Measurements from ENCODE around the gene TUBB8B. TPM values are rescaled to one million over a fixed set of nuclear protein-coding genes. Genes with fewer than 3 reads are reported as not detected.
"Not testable (repeated sequence)": the region's sequence is repeated elsewhere in the genome, so short reads cannot be mapped to it uniquely, and the experiment has no call there.

TUBB8B gene
- 1 to 10 TPM in 1 of 4 donors, under 1 TPM in 3; 0.52 to 1.4 (median 0.80) TPM for polyA plus RNA-seq (ENCODE audit: insufficient read length in 4 of 4)

GRCh38 chr18:49176-49665, at the start of gene TUBB8B:
TSS of gene TUBB8B (minus strand) at chr18:49615. CDS start at chr18:49557, 58 bp downstream.
- DNase-seq (ENCODE audit: low read depth in 4 of 4, low spot score in 2 of 4), result not testable (repeated sequence)

- DNase-seq (ENCODE audit: low read depth in 4 of 4, low spot score in 2 of 4), result not testable (repeated sequence)
Observed at GRCh38 chr18:97252-97914, 48.0 kb upstream of the TUBB8B start.

- DNase-seq (ENCODE audit: low read depth in 4 of 4, low spot score in 2 of 4), result not testable (repeated sequence)
Observed at GRCh38 chr18:96767-97131, 47.3 kb upstream of the TUBB8B start.

- not testable (repeated sequence) for DNase-seq (ENCODE audit: low read depth in 4 of 4, low spot score in 2 of 4)
Observed at GRCh38 chr18:96101-96766, 46.8 kb upstream of the TUBB8B start.

GRCh38 chr18:95580-95979, 46.2 kb upstream of the TUBB8B start:
- DNase-seq (ENCODE audit: low read depth in 4 of 4, low spot score in 2 of 4), result not testable (repeated sequence)

GRCh38 chr18:93897-94408, 44.5 kb upstream of the TUBB8B start:
- DNase-seq (ENCODE audit: low read depth in 4 of 4, low spot score in 2 of 4), result not testable (repeated sequence)

- DNase-seq (ENCODE audit: low read depth in 4 of 4, low spot score in 2 of 4), result not testable (repeated sequence)
Observed at GRCh38 chr18:91561-91960, 42.1 kb upstream of the TUBB8B start.

GRCh38 chr18:90396-91193, 41.2 kb upstream of the TUBB8B start:
- not testable (repeated sequence) for DNase-seq (ENCODE audit: low read depth in 4 of 4, low spot score in 2 of 4)

GRCh38 chr18:89124-89523, 39.7 kb upstream of the TUBB8B start:
- DNase-seq (ENCODE audit: low read depth in 4 of 4, low spot score in 2 of 4), result not testable (repeated sequence)

- DNase-seq (ENCODE audit: low read depth in 4 of 4, low spot score in 2 of 4), result not testable (repeated sequence)
Observed at GRCh38 chr18:84801-85200, 35.4 kb upstream of the TUBB8B start.

GRCh38 chr18:82626-83209, 33.3 kb upstream of the TUBB8B start:
- DNase-seq (ENCODE audit: low read depth in 4 of 4, low spot score in 2 of 4), result not testable (repeated sequence)

- not testable (repeated sequence) for DNase-seq (ENCODE audit: low read depth in 4 of 4, low spot score in 2 of 4)
Observed at GRCh38 chr18:80881-81280, 31.5 kb upstream of the TUBB8B start.

GRCh38 chr18:80202-80601, 30.8 kb upstream of the TUBB8B start:
- DNase-seq (ENCODE audit: low read depth in 4 of 4, low spot score in 2 of 4), result not testable (repeated sequence)

- DNase-seq (ENCODE audit: low read depth in 4 of 4, low spot score in 2 of 4), result not testable (repeated sequence)
Observed at GRCh38 chr18:75525-76160, 26.2 kb upstream of the TUBB8B start.

GRCh38 chr18:73181-73777, 23.9 kb upstream of the TUBB8B start:
- not testable (repeated sequence) for DNase-seq (ENCODE audit: low read depth in 4 of 4, low spot score in 2 of 4)

GRCh38 chr18:67701-68100, 18.3 kb upstream of the TUBB8B start:
- DNase-seq (ENCODE audit: low read depth in 4 of 4, low spot score in 2 of 4), result not testable (repeated sequence)

- not testable (repeated sequence) for DNase-seq (ENCODE audit: low read depth in 4 of 4, low spot score in 2 of 4)
Observed at GRCh38 chr18:64279-64678, 14.9 kb upstream of the TUBB8B start.

GRCh38 chr18:63656-64055, 14.2 kb upstream of the TUBB8B start:
- DNase-seq (ENCODE audit: low read depth in 4 of 4, low spot score in 2 of 4), result not testable (repeated sequence)

GRCh38 chr18:54388-54787, 5.0 kb upstream of the TUBB8B start:
- not testable (repeated sequence) for DNase-seq (ENCODE audit: low read depth in 4 of 4, low spot score in 2 of 4)

Data from left renal cortex interstitium (tissue), 4 donors.